GM21619 (cell line): Measurements from ENCODE around the gene RASSF5.
"Not testable (repeated sequence)": the region's sequence is repeated elsewhere in the genome, so short reads cannot be mapped to it uniquely, and the experiment has no call there.

ENCODE experiments used
- ATAC-seq: cut with Tn5 transposase; IDR thresholded peaks from one replicate; pipeline ENCODE4 v1.9.1; 2021; ENCODE audit not compliant: unreplicated experiment

Gene RASSF5

GRCh38 chr1:206626396-206626795 is 119.1 kb downstream of the RASSF5 start:
- ATAC-seq, result not testable (repeated sequence)

GRCh38 chr1:206628916-206629315 is 121.6 kb downstream of the RASSF5 start:
- ATAC-seq, result no peak

GRCh38 chr1:206631085-206631509 is 123.8 kb downstream of the RASSF5 start:
- ATAC-seq, result no peak

- no peak for ATAC-seq
Measured at GRCh38 chr1:206633708-206634121, 126.4 kb downstream of the RASSF5 start.

- ATAC-seq, result no peak
Measured at GRCh38 chr1:206634365-206635079, 127.2 kb downstream of the RASSF5 start.

GRCh38 chr1:206635080-206635977 is 128.0 kb downstream of the RASSF5 start, which contains the start of gene DYRK3:
Gene DYRK3 (plus strand): TSS chr1:206635536. CDS start chr1:206635704, 168 bp downstream.
- ATAC-seq, result peak; percentile 89

- ATAC-seq, result no peak
Measured at GRCh38 chr1:206635978-206636345, 128.6 kb downstream of the RASSF5 start.

GRCh38 chr1:206636671-206637070 is 129.3 kb downstream of the RASSF5 start:
- ATAC-seq, result no peak

- ATAC-seq, result no peak
Measured at GRCh38 chr1:206637605-206638004, 130.3 kb downstream of the RASSF5 start.
